H1 (cell line): ENCODE data around the gene SLC8A1. TPM values are rescaled to one million over a fixed set of nuclear protein-coding genes. Genes with fewer than 3 reads are reported as not detected.

ENCODE experiments used
- CTCF ChIA-PET: fragments of 300-600 bp; sonication (Branson Sonifier 250); formaldehyde crosslinking; loops from one replicate; lab custom pipeline; 2021; ENCODE audit not compliant: partially characterized antibody; lab: Charles Lee
- POLR2A ChIA-PET: fragments of 300-600 bp; sonication (Branson Sonifier 250); formaldehyde crosslinking; loops from one replicate; lab custom pipeline; 2021; ENCODE audit warnings: inconsistent platforms; ENCODE audit not compliant: partially characterized antibody; lab: Charles Lee
- DNase-seq, 2 experiments: peaks; one replicate each; pipeline versions ENCODE4 v3.0.0 to v3.0.0-alpha.2; 2010 to 2022; ENCODE audit warnings: low spot score in 2 of 2, low read depth in 1 of 2, mixed read lengths in 1 of 2
- FAIRE-seq: peaks from 2 replicates; lab custom pipeline; 2011; peaks lifted over from hg19 to GRCh38; lab: Jason Lieb, UNC
- H2AFZ ChIP-seq: 2 replicates; pipeline ENCODE4 v1.8.1; 2012; ENCODE audit warnings: low read length, inconsistent platforms
- H2AK5ac ChIP-seq: 2 replicates; pipeline ENCODE4 v1.6.1; 2013; ENCODE audit warnings: low read depth, low read length
- H2BK120ac ChIP-seq: replicated peaks from 2 replicates; pipeline ENCODE3; 2013; ENCODE audit warnings: low read depth, low read length, inconsistent platforms
- H2BK12ac ChIP-seq: 2 replicates; pipeline ENCODE4 v1.6.1; 2013; ENCODE audit warnings: low read depth, low read length
- H2BK15ac ChIP-seq: 2 replicates; pipeline ENCODE4 v1.6.1; 2013; ENCODE audit warnings: low read length
- H2BK20ac ChIP-seq: 2 replicates; pipeline ENCODE4 v1.6.1; 2013; ENCODE audit warnings: low read length
- H2BK5ac ChIP-seq: 2 replicates; pipeline ENCODE4 v1.6.1; 2013; ENCODE audit warnings: low read depth, low read length
- H3K14ac ChIP-seq: 2 replicates; pipeline ENCODE4 v1.6.1; 2013; ENCODE audit warnings: inconsistent platforms; ENCODE audit not compliant: insufficient read length
- H3K18ac ChIP-seq: 2 replicates; pipeline ENCODE4 v1.6.1; 2013; ENCODE audit warnings: low read length; ENCODE audit errors: extremely low read depth
- H3K23ac ChIP-seq: 2 replicates; pipeline ENCODE4 v1.6.1; 2013; ENCODE audit warnings: inconsistent platforms; ENCODE audit not compliant: insufficient read length
- H3K23me2 ChIP-seq: 2 replicates; pipeline ENCODE4 v1.6.1; 2013; ENCODE audit warnings: low read depth, low read length
- H3K27ac ChIP-seq: 2 replicates; pipeline ENCODE4 v1.6.1; 2011; ENCODE audit warnings: low read depth, low read length, inconsistent platforms
- H3K27me3 ChIP-seq, 4 experiments: replicated peaks in 1 of 4; 1 replicate in 1 of 4; 2 replicates in 3 of 4; pipeline versions ENCODE4 v1.6.1 to v1.8.1; 2011 to 2013; ENCODE audit warnings: low read length in 3 of 4, mild to moderate bottlenecking in 3 of 4, inconsistent platforms in 2 of 4, mixed read lengths in 2 of 4, moderate library complexity in 1 of 4; ENCODE audit not compliant: control insufficient read depth in 3 of 4, insufficient read depth in 3 of 4; ENCODE audit errors: extremely low read depth in 1 of 4
- H3K36me3 ChIP-seq, 4 experiments: 2 replicates each; pipeline versions ENCODE4 v1.6.1 to v1.8.1; 2011 to 2013; ENCODE audit warnings: mild to moderate bottlenecking in 4 of 4, low read length in 3 of 4, moderate library complexity in 2 of 4, control low read depth in 1 of 4, inconsistent platforms in 1 of 4; ENCODE audit not compliant: insufficient read depth in 4 of 4, control insufficient read depth in 2 of 4
- H3K4ac ChIP-seq: replicated peaks from 2 replicates; pipeline ENCODE3; 2013; ENCODE audit warnings: low read length, low read depth, mixed read lengths, inconsistent platforms; ENCODE audit not compliant: insufficient read length
- H3K4me1 ChIP-seq, 4 experiments: replicated peaks in 1 of 4; 1 replicate in 1 of 4; 2 replicates in 3 of 4; pipeline versions ENCODE4 v1.6.1 to v1.8.1; 2011 to 2013; ENCODE audit warnings: low read length in 3 of 4, inconsistent platforms in 2 of 4, mixed read lengths in 1 of 4; ENCODE audit not compliant: insufficient read depth in 4 of 4, control insufficient read depth in 3 of 4
- H3K4me2 ChIP-seq, 2 experiments: 2 replicates each; pipeline versions ENCODE4 v1.6.1 to v1.8.1; 2011 to 2013; ENCODE audit warnings: low read depth in 2 of 2, low read length in 2 of 2, control low read depth in 1 of 2, inconsistent platforms in 1 of 2, mild to moderate bottlenecking in 1 of 2; ENCODE audit not compliant: insufficient read depth in 1 of 2
- H3K4me3 ChIP-seq, 4 experiments: fragments of 200-600, 300-600 bp in 1 of 4; sonication (generic), shearing (Covaris generic), sonication (Bioruptor Twin) in 1 of 4; 2 replicates each; pipeline versions ENCODE4 v1.5.1 to v1.8.1; 2011 to 2016; ENCODE audit warnings: low read length in 4 of 4, low read depth in 3 of 4, control low read depth in 2 of 4, inconsistent platforms in 2 of 4, mild to moderate bottlenecking in 2 of 4, mixed read lengths in 1 of 4, moderate library complexity in 1 of 4; ENCODE audit not compliant: insufficient read depth in 2 of 4; ENCODE audit errors: extremely low read depth in 1 of 4
- H3K56ac ChIP-seq: replicated peaks from 2 replicates; pipeline ENCODE3; 2013; ENCODE audit warnings: low read depth, mild to moderate bottlenecking, mixed read lengths, low read length, inconsistent platforms; ENCODE audit not compliant: insufficient read length
- H3K79me1 ChIP-seq: 2 replicates; pipeline ENCODE4 v1.6.1; 2013; ENCODE audit warnings: low read depth, low read length, control low read depth
- H3K79me2 ChIP-seq, 2 experiments: 2 replicates each; pipeline versions ENCODE4 v1.6.1 to v1.8.1; 2012 to 2013; ENCODE audit warnings: low read length in 2 of 2, mild to moderate bottlenecking in 2 of 2, inconsistent platforms in 1 of 2; ENCODE audit not compliant: insufficient read depth in 2 of 2, control insufficient read depth in 1 of 2
- H3K9ac ChIP-seq, 4 experiments: replicated peaks in 1 of 4; 1 replicate in 1 of 4; 2 replicates in 3 of 4; pipeline versions ENCODE4 v1.6.1 to v1.8.1; 2011 to 2013; ENCODE audit warnings: low read depth in 3 of 4, low read length in 3 of 4, control low read depth in 2 of 4, mild to moderate bottlenecking in 2 of 4, moderate library complexity in 2 of 4, inconsistent platforms in 1 of 4; ENCODE audit errors: extremely low read depth in 1 of 4
- H3K9me3 ChIP-seq, 2 experiments: 2 replicates each; pipeline versions ENCODE4 v1.6.1 to v1.8.1; 2012 to 2013; ENCODE audit warnings: mild to moderate bottlenecking in 2 of 2, moderate library complexity in 2 of 2, control low read depth in 1 of 2, inconsistent platforms in 1 of 2, low read depth in 1 of 2, low read length in 1 of 2, mixed read lengths in 1 of 2; ENCODE audit not compliant: insufficient read depth in 2 of 2
- H4K20me1 ChIP-seq, 2 experiments: replicated peaks in 1 of 2; 2 replicates each; pipeline versions ENCODE3 to v1.8.1; 2011 to 2013; ENCODE audit warnings: inconsistent platforms in 2 of 2, low read length in 2 of 2, mild to moderate bottlenecking in 1 of 2; ENCODE audit not compliant: insufficient read depth in 2 of 2, control insufficient read depth in 1 of 2
- H4K5ac ChIP-seq: 2 replicates; pipeline ENCODE4 v1.6.1; 2013; ENCODE audit warnings: low read length, low read depth, mixed read lengths, inconsistent platforms; ENCODE audit not compliant: insufficient read length
- H4K8ac ChIP-seq: 2 replicates; pipeline ENCODE4 v1.8.0; 2013; ENCODE audit warnings: mild to moderate bottlenecking, moderate library complexity, low read length, inconsistent platforms; ENCODE audit not compliant: insufficient read depth; ENCODE audit errors: extremely low read depth
- H4K91ac ChIP-seq: replicated peaks from 2 replicates; pipeline ENCODE3; 2013; ENCODE audit warnings: low read length, mixed read lengths, inconsistent platforms; ENCODE audit not compliant: insufficient read length
- CEBPB ChIP-seq: IDR thresholded peaks from 2 replicates; pipeline ENCODE4 v1.6.1; 2012; ENCODE audit warnings: low read depth, low read length
- CREB1 ChIP-seq: IDR thresholded peaks from 2 replicates; pipeline ENCODE4 v1.6.1; 2012; ENCODE audit warnings: inconsistent platforms
- RBBP5 ChIP-seq: IDR thresholded peaks from 2 replicates; pipeline ENCODE4 v1.7.1; 2012; ENCODE audit warnings: low read depth, mild to moderate bottlenecking, inconsistent platforms, low read length, moderate library complexity, borderline replicate concordance
- polyA plus RNA-seq, 7 experiments: library from polyadenylated mRNA; depleted of rRNA in 3 of 7; stranded (reverse) in 5 of 7; unstranded in 2 of 7; fragments of >200 nt in 5 of 7; fragments of 200-250 nt in 2 of 7; gene quantifications; 1 replicate in 5 of 7; 2 replicates in 1 of 7; 4 replicates in 1 of 7; pipeline versions ENCODE4 v1.2.1 to v1.2.3, GENCODE V29; 2011 to 2013; ENCODE audit warnings: missing spikeins in 2 of 7, mixed read lengths in 2 of 7
- total RNA-seq: library from RNA; stranded (reverse); fragmentation: NEBNext Ultra II Directional; extraction: Animal tissue kit (Norgen Biotek cat#: 25700); gene quantifications from 2 replicates; pipeline ENCODE4 v1.2.1, GENCODE V29; 2021

The SLC8A1 gene
- total and polyA plus RNA-seq, 2 of the 8 experiments (the other 6 are each of a cell fraction or from before 2014, with no cell fraction given), result 0.68 to 3.6 TPM

GRCh38 chr2:40256649-40257048, 195.2 kb downstream of the SLC8A1 start:
- H3K27ac ChIP-seq, result no peak overlapping the region
- H2AK5ac ChIP-seq, result no peak overlapping the region
- no peaks in the 10 kb centered on the region for H3K79me1 ChIP-seq
- no peak overlapping the region for H3K4ac ChIP-seq
- H3K9me3 ChIP-seq, result no peaks in the 10 kb centered on the region
- ChIA-PET POLR2A (no interaction called here), CTCF (interaction anchor here (1.1 to 2.0 kb wide), 9 partner anchors 9 to 343 kb away, joined by 3 to 23 read pairs (median 5); no protein-coding TSS in a partner anchor)
- H3K23me2 ChIP-seq, result no peaks in the 10 kb centered on the region
- H3K4me2 ChIP-seq, result no peak overlapping the region
- H2BK15ac ChIP-seq, result no peak overlapping the region
- FAIRE-seq, result peak; percentile 90
- H4K8ac ChIP-seq, result no peak overlapping the region
- no peak overlapping the region for H3K9ac ChIP-seq
- H4K20me1 ChIP-seq, result no peaks in the 10 kb centered on the region
- no peak overlapping the region for H3K23ac ChIP-seq
- H3K4me1 ChIP-seq, result no peaks in the 10 kb centered on the region
- H2BK20ac ChIP-seq, result no peak overlapping the region
- no peaks in the 10 kb centered on the region for H3K27me3 ChIP-seq
- no peak overlapping the region for H4K91ac ChIP-seq
- no peaks in the 10 kb centered on the region for H3K79me2 ChIP-seq
- no peaks in the 10 kb centered on the region for H3K36me3 ChIP-seq
- H2BK5ac ChIP-seq, result no peak overlapping the region
- H3K18ac ChIP-seq, result no peak overlapping the region
- peak in 1 of 2 experiments; percentile 51 for DNase-seq
- no peak overlapping the region for H2AFZ ChIP-seq
- H3K14ac ChIP-seq, result no peak overlapping the region
- H3K56ac ChIP-seq, result no peak overlapping the region
- H4K5ac ChIP-seq, result no peak overlapping the region
- no peak overlapping the region for H3K4me3 ChIP-seq
- H2BK120ac ChIP-seq, result no peak overlapping the region
- no peak overlapping the region for H2BK12ac ChIP-seq
- TF ChIP-seq RBBP5, result no peak
- no peak for TF ChIP-seq CEBPB
- TF ChIP-seq CREB1, result no peak
